Measurements from ENCODE around the gene CA10.
A peak's percentile ranks its signal among the peaks of the same experiment; 100 is the strongest.

The CA10 gene

DNA sequence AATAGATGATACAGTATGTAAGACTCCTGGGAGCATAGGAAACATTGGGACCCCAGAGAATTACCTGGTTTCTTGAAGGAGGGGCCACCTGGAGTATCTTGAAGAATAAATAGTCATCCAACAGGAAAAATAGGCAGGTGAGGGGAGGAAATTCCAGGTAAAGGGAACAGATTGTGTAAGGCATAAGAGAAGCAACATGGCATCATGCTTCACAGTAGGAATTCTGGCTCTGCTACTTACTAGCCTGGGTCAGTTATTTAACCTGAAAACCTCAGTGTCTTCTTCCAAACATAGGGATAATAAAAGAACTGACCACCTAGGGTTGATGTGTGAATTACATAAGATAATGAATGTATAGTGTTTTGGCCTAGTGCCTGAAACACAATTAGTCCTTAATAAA lies 122.1 kb downstream of the CA10 start:
- Histone ChIP-seq H3K9ac (ENCODE audit: low read length) (no peak overlapping the region), H3K4me3 (ENCODE audit: low read length) (no peak overlapping the region), H3K9me3 (ENCODE audit: control insufficient read depth, low read length) (no peaks in the 10 kb centered on the region), H3K4me1 (ENCODE audit: control insufficient read depth, insufficient read depth, low read length) (no peaks in the 10 kb centered on the region), H3K27me3 (replicated peaks; ENCODE audit: control insufficient read depth, insufficient read depth, low read length) (no peaks in the 10 kb centered on the region), H3K36me3 (ENCODE audit: control insufficient read depth, insufficient read depth, low read length, severe bottlenecking) (no peaks in the 10 kb centered on the region)
- DNase-seq (ENCODE audit: low read depth), result no peak

DNA sequence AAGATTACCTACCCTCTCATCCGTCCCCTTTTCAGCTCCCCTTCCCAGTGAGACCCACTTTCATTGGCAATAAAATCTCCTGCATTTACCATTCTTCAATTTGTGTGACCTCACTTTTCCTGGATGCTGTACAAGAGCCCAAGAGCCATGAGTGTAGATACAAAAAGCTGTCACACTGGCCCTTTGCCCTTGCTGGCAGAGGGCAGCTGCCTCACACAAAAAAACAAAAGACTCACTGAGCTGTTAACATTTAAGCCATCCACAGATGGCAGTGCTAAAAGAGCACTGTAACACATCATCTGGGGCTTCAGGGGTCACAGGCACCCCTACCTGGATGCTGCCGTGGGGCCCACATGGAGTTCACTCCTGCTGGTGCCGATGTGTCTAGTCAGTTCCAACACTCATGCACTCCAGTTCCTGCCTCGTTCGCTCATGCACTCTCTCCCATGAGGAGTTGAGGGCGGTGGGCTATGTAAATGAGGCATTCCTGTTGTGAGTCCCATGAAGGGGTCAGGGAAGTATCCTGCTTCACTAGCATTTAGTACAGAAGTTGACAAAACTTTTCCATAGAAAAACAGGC lies 123.1 kb downstream of the CA10 start:
- Histone ChIP-seq H3K4me1 (ENCODE audit: control insufficient read depth, insufficient read depth, low read length) (no peaks in the 10 kb centered on the region), H3K9me3 (ENCODE audit: control insufficient read depth, low read length) (no peaks in the 10 kb centered on the region), H3K9ac (ENCODE audit: low read length) (no peak overlapping the region), H3K4me3 (ENCODE audit: low read length) (no peak overlapping the region), H3K36me3 (ENCODE audit: control insufficient read depth, insufficient read depth, low read length, severe bottlenecking) (no peaks in the 10 kb centered on the region), H3K27me3 (replicated peaks; ENCODE audit: control insufficient read depth, insufficient read depth, low read length) (no peaks in the 10 kb centered on the region)
- DNase-seq (ENCODE audit: low read depth), result no peak

DNA sequence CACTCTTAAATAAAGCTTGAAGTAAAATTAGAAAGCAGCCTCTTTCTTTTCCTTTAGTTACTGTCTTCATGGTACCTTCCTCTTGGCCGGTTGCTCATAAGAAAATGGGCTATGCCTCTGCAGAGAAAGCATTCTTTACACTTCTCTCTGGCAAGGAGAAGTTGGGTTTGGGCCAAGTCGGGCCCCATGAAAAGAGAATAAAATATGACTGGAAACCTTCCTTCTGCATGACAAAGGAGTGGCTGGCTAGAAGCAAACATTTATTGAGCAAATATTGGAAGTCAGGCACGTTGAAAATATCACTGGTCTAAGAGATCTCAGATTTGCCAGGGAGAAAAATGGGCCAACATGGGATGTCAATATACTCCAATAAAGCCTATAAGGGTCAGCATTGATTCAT lies 126.1 kb downstream of the CA10 start:
- Histone ChIP-seq H3K4me3 (ENCODE audit: low read length) (no peak overlapping the region), H3K4me1 (ENCODE audit: control insufficient read depth, insufficient read depth, low read length) (peaks cover 5% of the 10 kb centered on the region), H3K27me3 (replicated peaks; ENCODE audit: control insufficient read depth, insufficient read depth, low read length) (no peaks in the 10 kb centered on the region), H3K9ac (ENCODE audit: low read length) (no peak overlapping the region), H3K9me3 (ENCODE audit: control insufficient read depth, low read length) (no peaks in the 10 kb centered on the region), H3K36me3 (ENCODE audit: control insufficient read depth, insufficient read depth, low read length, severe bottlenecking) (no peaks in the 10 kb centered on the region)
- DNase-seq (ENCODE audit: low read depth), result no peak

DNA sequence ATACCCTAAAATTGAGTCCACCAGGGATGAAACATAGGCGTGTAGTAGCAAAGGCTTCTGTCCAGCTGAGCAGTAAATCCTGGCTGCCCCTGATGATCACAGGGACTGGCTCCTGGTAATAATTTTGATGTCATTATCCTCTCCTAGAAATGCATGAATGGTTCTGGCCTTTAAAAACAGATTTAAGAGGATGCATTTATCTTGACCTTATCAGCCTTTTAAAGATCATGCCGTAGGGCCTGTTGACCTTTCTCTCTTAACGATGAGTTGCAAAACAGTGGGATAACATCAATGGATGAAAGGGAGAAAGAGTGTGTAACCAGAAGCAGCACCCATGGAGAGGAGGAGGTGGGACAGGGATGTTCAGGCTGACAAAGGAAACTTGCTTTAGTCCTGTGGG lies 128.5 kb downstream of the CA10 start:
- no peaks in the 10 kb centered on the region for H3K36me3 ChIP-seq (ENCODE audit: control insufficient read depth, insufficient read depth, low read length, severe bottlenecking)
- no peak for DNase-seq (ENCODE audit: low read depth)
- H3K4me3 ChIP-seq (ENCODE audit: low read length), result no peak overlapping the region
- peaks cover 25% of the 10 kb centered on the region for H3K4me1 ChIP-seq (ENCODE audit: control insufficient read depth, insufficient read depth, low read length)
- H3K9me3 ChIP-seq (ENCODE audit: control insufficient read depth, low read length), result no peaks in the 10 kb centered on the region
- H3K9ac ChIP-seq (ENCODE audit: low read length), result no peak overlapping the region
- H3K27me3 ChIP-seq (replicated peaks; ENCODE audit: control insufficient read depth, insufficient read depth, low read length), result no peaks in the 10 kb centered on the region

DNA sequence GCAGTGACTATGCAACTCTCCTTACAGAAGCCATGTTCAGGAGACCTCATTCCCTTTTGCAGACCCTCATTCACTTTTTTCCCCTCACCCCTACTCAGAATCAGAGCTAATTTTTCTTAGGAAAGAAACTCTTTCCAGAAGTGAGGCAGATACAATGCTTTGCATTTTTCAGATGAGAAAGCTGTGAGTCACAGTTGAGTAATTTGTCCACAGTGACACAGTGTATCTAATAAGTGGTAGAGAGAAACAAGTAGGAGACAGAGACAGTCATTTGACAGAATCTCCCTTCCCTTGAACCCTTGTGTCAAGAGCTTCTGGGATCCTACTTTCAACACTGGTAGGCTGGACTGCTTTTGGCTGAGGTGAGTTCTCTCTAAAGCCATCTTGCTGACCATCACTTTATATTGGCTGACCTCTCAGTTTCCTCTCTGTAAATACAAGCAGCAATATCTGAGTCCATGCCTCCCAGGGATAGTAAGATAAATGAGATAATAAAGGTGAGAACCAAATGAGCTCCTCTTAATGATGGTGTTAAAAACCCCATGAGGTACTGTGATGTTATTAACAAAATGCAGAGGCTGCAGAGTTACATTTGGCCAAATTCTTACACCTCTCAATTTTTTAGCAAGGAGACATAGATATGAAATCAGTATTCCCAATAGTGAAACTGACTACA lies 130.8 kb downstream of the CA10 start:
- peak overlapping the region; percentile 55 for H3K4me3 ChIP-seq (ENCODE audit: low read length)
- H3K4me1 ChIP-seq (ENCODE audit: control insufficient read depth, insufficient read depth, low read length), result peaks cover 28% of the 10 kb centered on the region
- no peaks in the 10 kb centered on the region for H3K27me3 ChIP-seq (replicated peaks; ENCODE audit: control insufficient read depth, insufficient read depth, low read length)
- no peaks in the 10 kb centered on the region for H3K9me3 ChIP-seq (ENCODE audit: control insufficient read depth, low read length)
- peak; percentile 3 for DNase-seq (ENCODE audit: low read depth)
- peak overlapping the region; percentile 29 for H3K9ac ChIP-seq (ENCODE audit: low read length)
- no peaks in the 10 kb centered on the region for H3K36me3 ChIP-seq (ENCODE audit: control insufficient read depth, insufficient read depth, low read length, severe bottlenecking)

DNA sequence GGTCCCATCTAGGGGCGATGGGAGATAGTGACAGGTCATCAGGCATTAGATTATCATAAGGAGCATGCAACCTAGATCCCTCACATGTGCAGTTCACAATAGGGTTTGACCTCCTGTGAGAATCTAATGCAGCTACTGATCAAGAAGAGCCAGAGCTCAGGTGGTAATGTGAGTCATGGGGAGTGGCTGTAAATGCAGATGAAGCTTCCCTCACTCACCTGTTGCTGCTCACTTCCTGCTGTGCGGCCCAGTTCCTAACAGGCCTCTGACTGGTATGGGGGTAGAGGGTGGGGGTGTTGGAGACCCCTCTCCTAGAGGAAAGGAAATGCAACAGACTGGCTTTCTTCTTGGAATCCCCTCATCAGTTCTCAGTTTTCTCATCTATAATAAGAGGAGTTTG lies 131.4 kb downstream of the CA10 start:
- H3K27me3 ChIP-seq (replicated peaks; ENCODE audit: control insufficient read depth, insufficient read depth, low read length), result no peaks in the 10 kb centered on the region
- peak overlapping the region; percentile 55 for H3K4me3 ChIP-seq (ENCODE audit: low read length)
- peak overlapping the region; percentile 29 for H3K9ac ChIP-seq (ENCODE audit: low read length)
- peaks cover 28% of the 10 kb centered on the region for H3K4me1 ChIP-seq (ENCODE audit: control insufficient read depth, insufficient read depth, low read length)
- H3K36me3 ChIP-seq (ENCODE audit: control insufficient read depth, insufficient read depth, low read length, severe bottlenecking), result no peaks in the 10 kb centered on the region
- H3K9me3 ChIP-seq (ENCODE audit: control insufficient read depth, low read length), result no peaks in the 10 kb centered on the region
- no peak for DNase-seq (ENCODE audit: low read depth)

DNA sequence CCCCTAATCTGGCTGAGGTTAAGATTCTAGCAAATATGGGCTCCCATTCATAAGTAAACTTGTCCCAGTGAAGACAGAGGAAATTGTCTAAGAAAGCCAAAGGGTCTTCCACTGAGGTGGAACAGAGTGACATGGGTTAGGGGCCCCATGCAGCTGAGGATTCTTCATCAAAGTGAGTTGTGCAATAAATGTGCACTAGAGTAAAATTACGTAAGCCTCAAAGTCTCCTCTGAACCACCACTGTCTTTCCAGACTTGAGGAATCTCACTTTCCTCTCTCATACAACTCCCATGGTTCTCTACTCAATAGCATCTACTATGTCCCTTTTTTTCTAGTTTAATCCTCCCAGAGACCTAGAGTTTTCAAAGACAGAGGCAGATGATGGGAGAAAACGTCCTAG lies 132.4 kb downstream of the CA10 start:
- Histone ChIP-seq H3K4me1 (ENCODE audit: control insufficient read depth, insufficient read depth, low read length) (peaks cover 28% of the 10 kb centered on the region), H3K27me3 (replicated peaks; ENCODE audit: control insufficient read depth, insufficient read depth, low read length) (no peaks in the 10 kb centered on the region), H3K36me3 (ENCODE audit: control insufficient read depth, insufficient read depth, low read length, severe bottlenecking) (no peaks in the 10 kb centered on the region), H3K9me3 (ENCODE audit: control insufficient read depth, low read length) (no peaks in the 10 kb centered on the region), H3K9ac (ENCODE audit: low read length) (no peak overlapping the region), H3K4me3 (ENCODE audit: low read length) (no peak overlapping the region)
- no peak for DNase-seq (ENCODE audit: low read depth)

DNA sequence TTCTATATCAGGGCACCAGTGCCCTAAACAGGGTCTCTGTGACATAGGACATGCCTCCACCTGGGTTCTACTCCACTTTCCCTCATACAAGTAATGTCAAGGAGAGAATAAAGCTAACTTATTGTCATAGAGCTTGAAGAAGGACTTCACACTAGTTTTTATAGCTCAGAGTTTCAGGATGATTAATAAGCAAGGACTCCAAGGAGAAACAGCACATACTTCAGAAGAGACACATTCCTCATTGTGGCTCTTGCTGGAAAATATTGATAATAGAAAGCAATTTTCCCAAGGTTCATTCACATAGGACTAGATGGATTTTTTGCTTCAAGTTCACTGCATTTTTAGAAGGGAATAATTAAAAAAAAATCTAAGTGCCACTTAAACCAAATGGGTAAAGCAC lies 133.3 kb downstream of the CA10 start:
- Histone ChIP-seq H3K27me3 (replicated peaks; ENCODE audit: control insufficient read depth, insufficient read depth, low read length) (no peaks in the 10 kb centered on the region), H3K9ac (ENCODE audit: low read length) (no peak overlapping the region), H3K4me3 (ENCODE audit: low read length) (no peak overlapping the region), H3K9me3 (ENCODE audit: control insufficient read depth, low read length) (no peaks in the 10 kb centered on the region), H3K36me3 (ENCODE audit: control insufficient read depth, insufficient read depth, low read length, severe bottlenecking) (no peaks in the 10 kb centered on the region), H3K4me1 (ENCODE audit: control insufficient read depth, insufficient read depth, low read length) (peaks cover 28% of the 10 kb centered on the region)
- DNase-seq (ENCODE audit: low read depth), result no peak

DNA sequence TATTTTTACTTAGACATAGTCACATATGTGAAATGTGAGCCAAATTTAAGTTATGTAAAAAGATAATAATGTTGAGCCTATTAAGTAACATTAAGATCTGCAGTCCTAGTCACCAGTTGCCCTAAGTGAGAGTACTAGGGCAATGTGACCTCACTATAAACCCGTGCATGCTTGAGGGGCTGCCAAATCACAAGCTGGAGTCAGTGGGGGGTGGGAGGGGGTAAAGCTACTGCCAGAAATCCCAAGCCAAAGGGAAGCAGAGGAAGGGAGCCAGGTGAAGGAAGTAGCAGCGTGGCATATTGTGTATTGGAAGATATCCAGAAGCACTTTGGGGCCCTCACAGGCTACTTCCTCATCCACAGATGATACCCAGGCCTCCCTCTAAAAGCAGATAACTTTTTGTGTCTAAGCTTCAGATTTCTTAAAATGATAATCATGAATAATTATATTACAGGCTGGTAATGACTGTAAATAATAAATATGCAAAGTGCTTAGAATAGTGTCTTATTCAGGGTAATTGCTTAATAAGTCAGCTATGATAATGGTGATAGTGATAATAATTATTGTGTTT lies 134.1 kb downstream of the CA10 start:
- no peaks in the 10 kb centered on the region for H3K36me3 ChIP-seq (ENCODE audit: control insufficient read depth, insufficient read depth, low read length, severe bottlenecking)

DNA sequence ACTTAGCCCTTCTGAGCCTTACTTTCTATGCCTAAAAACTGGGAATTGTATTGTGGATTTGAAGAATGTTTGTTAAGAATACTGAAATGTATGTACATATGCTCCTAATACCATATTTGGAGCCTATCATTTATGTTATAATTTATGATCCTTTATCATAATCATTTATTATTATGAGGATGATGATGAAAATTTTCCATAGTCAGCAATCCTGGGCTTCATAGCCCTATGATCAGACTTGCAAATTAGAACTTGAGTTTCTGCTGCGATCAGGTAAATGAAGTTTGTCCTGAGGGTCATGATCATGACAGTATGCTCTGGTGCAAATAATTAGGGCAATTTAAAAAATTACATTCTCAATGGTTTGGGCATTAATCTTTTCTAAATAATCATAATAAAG lies 147.4 kb downstream of the CA10 start:
- Histone ChIP-seq H3K36me3 (ENCODE audit: control insufficient read depth, insufficient read depth, low read length, severe bottlenecking) (no peaks in the 10 kb centered on the region), H3K9me3 (ENCODE audit: control insufficient read depth, low read length) (peaks cover 2% of the 10 kb centered on the region), H3K9ac (ENCODE audit: low read length) (no peak overlapping the region), H3K4me3 (ENCODE audit: low read length) (no peak overlapping the region), H3K4me1 (ENCODE audit: control insufficient read depth, insufficient read depth, low read length) (no peaks in the 10 kb centered on the region), H3K27me3 (replicated peaks; ENCODE audit: control insufficient read depth, insufficient read depth, low read length) (no peaks in the 10 kb centered on the region)
- no peak for DNase-seq (ENCODE audit: low read depth)

More for the DNA sequence above, 134.1 kb downstream of the CA10 start:
- no peaks in the 10 kb centered on the region for H3K27me3 ChIP-seq (replicated peaks; ENCODE audit: control insufficient read depth, insufficient read depth, low read length)
- no peak overlapping the region for H3K4me3 ChIP-seq (ENCODE audit: low read length)
- H3K9me3 ChIP-seq (ENCODE audit: control insufficient read depth, low read length), result no peaks in the 10 kb centered on the region
- peaks cover 28% of the 10 kb centered on the region for H3K4me1 ChIP-seq (ENCODE audit: control insufficient read depth, insufficient read depth, low read length)
- DNase-seq (ENCODE audit: low read depth), result no peak
- H3K9ac ChIP-seq (ENCODE audit: low read length), result no peak overlapping the region

DNA sequence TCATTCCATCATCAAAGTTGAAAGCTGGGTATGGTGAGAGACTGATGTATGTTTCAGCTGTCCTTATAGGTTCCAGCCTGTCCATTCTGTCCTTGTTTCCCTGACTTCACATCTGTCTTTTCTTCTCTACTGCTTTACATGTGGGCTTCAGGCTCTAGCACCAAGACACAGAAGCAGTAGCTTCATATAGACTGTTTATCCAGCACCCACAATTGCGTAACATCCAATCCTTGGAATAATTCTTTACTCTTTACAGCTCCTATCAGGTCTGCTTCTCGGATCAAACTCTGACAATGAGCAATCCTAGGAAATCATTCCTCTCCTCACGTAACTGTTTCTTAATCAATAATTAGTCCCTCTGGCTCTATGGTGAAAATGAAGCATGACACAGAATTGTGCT lies 158.9 kb downstream of the CA10 start:
- DNase-seq (ENCODE audit: low read depth), result no peak
- Histone ChIP-seq H3K4me1 (ENCODE audit: control insufficient read depth, insufficient read depth, low read length) (no peaks in the 10 kb centered on the region), H3K27me3 (replicated peaks; ENCODE audit: control insufficient read depth, insufficient read depth, low read length) (no peaks in the 10 kb centered on the region), H3K36me3 (ENCODE audit: control insufficient read depth, insufficient read depth, low read length, severe bottlenecking) (no peaks in the 10 kb centered on the region), H3K4me3 (ENCODE audit: low read length) (no peak overlapping the region), H3K9ac (ENCODE audit: low read length) (no peak overlapping the region), H3K9me3 (ENCODE audit: control insufficient read depth, low read length) (no peaks in the 10 kb centered on the region)
